Measurements from ENCODE around the gene ANO2.

ANO2 gene

GRCh38 chr12:5619628-5620027, 325.4 kb downstream of the ANO2 start:
- DNase-seq (ENCODE audit: low read depth), result no peak

GRCh38 chr12:5616854-5617253, 328.2 kb downstream of the ANO2 start:
- no peak for DNase-seq (ENCODE audit: low read depth)

- no peak for DNase-seq (ENCODE audit: low read depth)
Measured at GRCh38 chr12:5615760-5616159, 329.3 kb downstream of the ANO2 start.

GRCh38 chr12:5614256-5614655, 330.8 kb downstream of the ANO2 start:
- DNase-seq (ENCODE audit: low read depth), result peak; percentile 21

- DNase-seq (ENCODE audit: low read depth), result no peak
Measured at GRCh38 chr12:5612556-5613410, 332.3 kb downstream of the ANO2 start.

GRCh38 chr12:5611162-5611561, 333.9 kb downstream of the ANO2 start:
- DNase-seq (ENCODE audit: low read depth), result no peak

- no peak for DNase-seq (ENCODE audit: low read depth)
Measured at GRCh38 chr12:5599378-5599777, 345.7 kb downstream of the ANO2 start.

- DNase-seq (ENCODE audit: low read depth), result no peak
Measured at GRCh38 chr12:5593998-5594397, 351.1 kb downstream of the ANO2 start.

- no peak for DNase-seq (ENCODE audit: low read depth)
Measured at GRCh38 chr12:5593086-5593485, 352.0 kb downstream of the ANO2 start.

- no peak for DNase-seq (ENCODE audit: low read depth)
Measured at GRCh38 chr12:5592310-5592709, 352.7 kb downstream of the ANO2 start.

GRCh38 chr12:5590316-5590715, 354.7 kb downstream of the ANO2 start:
- no peak for DNase-seq (ENCODE audit: low read depth)

GRCh38 chr12:5589054-5589453, 356.0 kb downstream of the ANO2 start:
- no peak for DNase-seq (ENCODE audit: low read depth)

GRCh38 chr12:5588591-5588990, 356.5 kb downstream of the ANO2 start:
- DNase-seq (ENCODE audit: low read depth), result no peak

GRCh38 chr12:5588176-5588575, 356.9 kb downstream of the ANO2 start:
- DNase-seq (ENCODE audit: low read depth), result peak; percentile 41

- no peak for DNase-seq (ENCODE audit: low read depth)
Measured at GRCh38 chr12:5587711-5588121, 357.3 kb downstream of the ANO2 start.

- no peak for DNase-seq (ENCODE audit: low read depth)
Measured at GRCh38 chr12:5586201-5586600, 358.9 kb downstream of the ANO2 start.

- no peak for DNase-seq (ENCODE audit: low read depth)
Measured at GRCh38 chr12:5585178-5585577, 359.9 kb downstream of the ANO2 start.

GRCh38 chr12:5584412-5585175, 360.5 kb downstream of the ANO2 start:
- no peak for DNase-seq (ENCODE audit: low read depth)

- no peak for DNase-seq (ENCODE audit: low read depth)
Measured at GRCh38 chr12:5582541-5582940, 362.5 kb downstream of the ANO2 start.

GRCh38 chr12:5582018-5582417, 363.0 kb downstream of the ANO2 start:
- no peak for DNase-seq (ENCODE audit: low read depth)

GRCh38 chr12:5581616-5582015, 363.4 kb downstream of the ANO2 start:
- DNase-seq (ENCODE audit: low read depth), result no peak

- DNase-seq (ENCODE audit: low read depth), result peak; percentile 54
Measured at GRCh38 chr12:5581019-5581418, 364.0 kb downstream of the ANO2 start.

- DNase-seq (ENCODE audit: low read depth), result no peak
Measured at GRCh38 chr12:5578775-5579174, 366.3 kb downstream of the ANO2 start.
